GM19043 (cell line): Measurements from ENCODE around the gene HOXA10.

Experiments
- ATAC-seq: cut with Tn5 transposase; IDR thresholded peaks from one replicate; pipeline ENCODE4 v1.9.1; 2021; ENCODE audit warnings: low read depth; ENCODE audit not compliant: unreplicated experiment

HOXA10 gene

DNA sequence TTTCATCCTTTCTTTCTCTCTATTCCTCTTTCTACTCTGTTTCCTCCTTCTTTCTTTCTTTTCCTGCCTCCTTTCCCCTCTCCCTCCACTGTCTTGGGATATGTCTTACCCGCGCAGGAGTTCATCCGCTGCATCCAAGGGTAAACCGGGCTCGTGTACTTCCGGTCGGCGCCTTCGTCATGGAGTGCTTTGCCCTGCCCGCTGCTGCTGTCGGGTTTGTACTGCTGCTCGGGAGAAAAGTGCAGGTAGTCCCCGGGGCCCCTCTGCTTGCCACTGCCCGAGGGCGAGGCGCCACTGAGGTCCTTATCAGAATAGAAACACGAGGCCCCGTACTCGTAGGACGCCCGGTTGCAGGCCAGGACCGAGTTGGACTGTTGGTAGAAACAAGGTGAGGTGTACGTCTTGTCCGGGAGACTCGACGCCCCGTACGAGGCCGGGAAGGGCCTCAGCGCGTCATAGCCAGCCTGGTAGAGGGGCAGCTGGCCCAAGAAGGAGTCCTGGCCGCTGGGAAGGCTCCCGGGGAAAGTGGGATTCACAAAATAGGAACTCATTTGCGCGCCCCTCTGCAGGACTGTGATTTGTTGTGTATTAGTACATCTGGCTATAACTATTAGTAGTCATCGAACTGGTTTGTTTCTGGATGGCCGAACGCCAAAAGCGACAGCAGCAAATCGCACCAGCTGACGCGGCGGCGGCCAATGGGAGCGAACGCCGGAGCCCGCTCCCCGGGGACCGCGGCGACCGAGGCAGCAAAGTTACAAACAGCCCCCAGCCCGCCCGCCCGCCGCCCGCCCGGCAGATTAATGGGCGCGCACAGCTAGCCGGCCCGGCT is 26.7 kb downstream of the HOXA10 start, which contains the start of gene HOXA6:
Gene HOXA6, minus strand, starts transcription at position 576 of the 832 bp plus-strand sequence. Its CDS starts 25 bp downstream, at position 551.
- ATAC-seq = no peak

DNA sequence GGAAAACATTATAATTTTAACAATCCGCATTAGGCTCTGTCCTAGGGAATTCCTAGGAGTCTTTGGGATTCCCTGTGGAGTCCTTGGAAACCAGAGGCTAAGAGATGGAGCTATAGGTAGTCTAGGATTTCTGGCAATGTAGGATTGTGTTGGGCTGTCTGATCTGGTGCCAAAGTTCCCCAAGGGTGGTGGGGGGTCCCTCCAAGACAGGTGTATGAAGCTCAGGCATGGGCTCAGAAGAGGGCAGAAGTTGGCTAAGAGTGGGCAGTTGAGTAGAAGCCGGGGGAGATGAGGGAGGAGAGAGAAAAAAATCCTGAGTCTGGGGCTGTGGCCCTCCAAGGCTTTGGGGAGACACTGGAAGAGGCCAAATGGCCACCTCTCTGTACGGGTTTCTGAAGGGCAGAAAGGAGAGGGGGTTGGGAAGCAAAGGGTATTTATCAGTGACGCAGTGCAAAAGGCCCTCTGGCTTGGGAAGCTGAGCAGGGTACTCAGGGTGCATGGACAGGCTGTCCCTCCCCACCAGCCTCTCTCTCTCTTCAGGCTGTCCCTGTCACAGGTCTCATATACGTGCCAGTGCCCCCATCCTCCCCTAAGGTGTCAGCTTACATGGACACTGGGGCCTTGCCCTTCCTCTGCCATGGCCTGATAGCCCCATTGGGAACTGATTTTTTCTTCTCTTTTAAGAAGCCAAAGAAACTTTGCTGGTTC is 27.5 kb downstream of the HOXA10 start:
- ATAC-seq = no peak

DNA sequence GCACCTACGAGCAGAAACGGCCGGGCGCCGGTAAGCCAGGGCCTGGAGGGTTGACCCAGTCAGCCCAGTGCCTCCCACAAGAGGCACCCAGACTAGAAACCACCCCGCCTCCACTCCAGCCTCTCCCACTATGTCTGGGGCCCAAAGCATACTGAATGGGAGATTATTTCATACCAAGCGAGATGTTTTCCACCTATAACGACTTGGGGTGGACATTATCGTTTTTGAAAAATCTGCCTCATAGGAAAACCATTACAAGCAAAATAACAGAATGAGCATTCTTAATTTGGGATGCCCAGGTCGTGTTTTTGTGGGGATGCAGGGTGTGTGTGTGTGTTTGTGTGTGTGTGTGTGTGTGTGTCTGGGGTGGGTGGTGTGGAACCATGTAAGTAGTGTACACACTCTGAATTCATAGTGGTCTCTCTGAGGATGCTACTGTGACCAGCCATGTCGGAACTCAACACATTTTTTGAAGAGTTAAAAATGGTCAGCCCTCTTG is 28.2 kb downstream of the HOXA10 start:
- no peak for ATAC-seq

DNA sequence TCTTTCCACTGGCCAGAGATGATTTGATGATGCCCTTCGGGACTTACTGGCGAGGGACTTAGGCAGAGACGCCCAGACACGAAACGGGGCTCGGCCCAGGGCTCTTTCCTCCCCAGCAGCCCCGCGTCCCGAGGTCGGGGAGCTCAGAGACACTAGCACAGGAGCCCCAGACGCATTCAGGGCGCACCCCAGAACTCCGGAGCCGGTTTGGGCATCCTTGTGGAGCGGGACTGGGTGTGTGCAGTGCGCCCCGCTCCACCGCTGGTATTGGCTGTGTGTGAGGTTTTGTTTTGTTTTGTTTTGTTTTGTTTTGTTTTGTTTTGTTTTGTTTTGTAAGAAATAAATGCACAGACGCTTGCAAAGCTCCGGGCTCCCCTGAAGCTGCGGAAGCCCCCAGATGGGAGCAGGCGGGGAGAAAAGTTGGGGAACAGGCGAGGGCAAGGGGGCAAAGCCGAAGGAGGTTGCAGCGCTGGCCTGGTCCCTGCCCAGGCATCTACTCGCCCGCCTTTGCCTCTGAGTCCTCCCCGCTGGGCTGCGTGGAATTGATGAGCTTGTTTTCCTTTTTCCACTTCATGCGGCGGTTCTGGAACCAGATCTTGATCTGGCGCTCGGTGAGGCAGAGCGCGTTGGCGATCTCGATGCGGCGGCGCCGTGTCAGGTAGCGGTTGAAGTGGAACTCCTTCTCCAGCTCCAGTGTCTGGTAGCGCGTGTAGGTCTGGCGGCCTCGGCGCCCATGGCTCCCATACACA is 28.8 kb downstream of the HOXA10 start:
- no peak for ATAC-seq

DNA sequence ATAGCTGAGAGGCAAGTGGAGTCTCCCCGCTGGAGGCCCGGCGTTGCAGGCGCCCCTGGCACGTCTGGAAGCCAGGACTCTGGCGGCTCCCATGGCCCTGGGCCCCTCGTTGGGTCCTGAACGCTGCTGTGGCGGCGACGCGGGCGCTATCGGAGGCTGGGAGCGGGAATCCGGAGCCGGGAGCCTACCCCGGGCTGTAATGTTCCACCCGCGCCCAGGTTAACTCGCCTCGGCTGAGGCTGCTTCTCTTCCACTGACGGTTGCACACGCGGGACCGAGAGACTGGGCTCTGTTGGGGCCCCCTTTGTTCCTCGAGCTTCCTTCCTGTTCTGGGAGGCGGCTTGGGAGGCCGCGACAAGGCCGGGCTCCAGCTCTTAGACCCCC is 29.3 kb downstream of the HOXA10 start:
- ATAC-seq = no peak

DNA sequence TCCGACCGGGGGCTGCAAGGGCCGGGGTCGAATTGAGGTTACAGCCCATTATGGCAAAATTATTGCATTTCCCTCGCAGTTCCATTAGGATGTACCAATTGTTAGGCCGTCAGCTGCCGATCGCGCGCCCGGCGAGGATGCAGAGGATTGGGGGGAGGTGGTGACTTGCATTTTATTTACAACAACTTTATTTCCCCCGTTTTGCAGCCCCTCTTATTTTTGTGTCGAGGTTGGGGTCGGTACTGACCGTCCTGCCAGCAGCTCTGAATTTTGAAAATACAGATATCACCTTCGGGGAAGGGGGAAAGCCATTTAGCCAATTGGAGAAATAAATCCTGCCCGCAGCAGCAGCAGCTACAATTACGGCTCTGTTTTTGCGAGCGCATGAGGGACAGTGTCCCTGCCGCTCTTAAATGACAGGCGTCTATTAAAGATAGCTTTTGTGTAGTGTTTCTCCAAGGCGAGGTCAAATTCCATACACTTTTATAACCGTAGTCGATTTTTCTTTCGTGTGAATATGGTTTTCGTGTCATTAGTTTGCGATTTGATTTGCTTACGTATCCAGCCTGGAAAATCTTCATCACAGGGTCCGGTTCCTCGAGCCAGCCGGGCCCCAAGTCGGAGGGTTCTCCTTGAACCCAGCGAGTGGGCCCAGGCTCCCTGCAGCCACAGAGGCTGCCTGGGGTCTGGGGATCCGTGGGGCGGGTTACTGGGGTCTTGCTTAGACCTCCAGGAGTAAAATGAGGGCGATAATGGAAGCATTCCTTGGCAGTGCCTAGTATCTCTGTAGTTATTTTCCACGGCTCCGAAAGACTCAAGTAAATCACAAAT is 30.0 kb downstream of the HOXA10 start:
- no peak for ATAC-seq

DNA sequence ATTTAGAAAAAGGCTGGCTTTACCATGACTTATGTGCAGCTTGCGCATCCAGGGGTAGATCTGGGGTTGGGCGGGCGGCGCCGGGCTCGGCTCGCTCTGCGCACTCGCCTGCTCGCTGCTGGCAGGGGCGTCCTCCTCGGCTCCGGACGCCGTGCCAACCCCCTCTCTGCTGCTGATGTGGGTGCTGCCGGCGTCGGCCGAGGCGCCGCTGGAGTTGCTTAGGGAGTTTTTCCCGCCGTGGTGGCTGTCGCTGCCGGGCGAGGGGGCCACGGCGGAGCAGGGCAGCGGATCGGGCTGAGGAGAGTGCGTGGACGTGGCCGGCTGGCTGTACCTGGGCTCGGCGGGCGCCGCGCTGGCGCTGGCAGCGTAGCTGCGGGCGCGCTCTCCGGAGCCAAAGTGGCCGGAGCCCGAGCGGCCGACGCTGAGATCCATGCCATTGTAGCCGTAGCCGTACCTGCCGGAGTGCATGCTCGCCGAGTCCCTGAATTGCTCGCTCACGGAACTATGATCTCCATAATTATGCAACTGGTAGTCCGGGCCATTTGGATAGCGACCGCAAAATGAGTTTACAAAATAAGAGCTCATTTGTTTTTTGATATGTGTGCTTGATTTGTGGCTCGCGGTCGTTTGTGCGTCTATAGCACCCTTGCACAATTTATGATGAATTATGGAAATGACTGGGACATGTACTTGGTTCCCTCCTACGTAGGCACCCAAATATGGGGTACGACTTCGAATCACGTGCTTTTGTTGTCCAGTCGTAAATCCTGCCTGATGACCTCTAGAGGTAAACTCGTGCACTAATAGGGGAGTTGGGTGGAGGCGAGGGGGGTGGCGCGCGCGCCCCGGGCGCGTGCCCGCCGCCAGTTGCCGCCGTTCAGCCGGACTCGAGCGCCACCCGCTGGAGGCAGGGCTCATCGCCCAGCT is 30.8 kb downstream of the HOXA10 start, which contains the start of gene HOXA5:
Gene HOXA5, minus strand, starts transcription at position 659 of the 927 bp plus-strand sequence. Its CDS starts 74 bp downstream, at position 585.
- no peak for ATAC-seq

DNA sequence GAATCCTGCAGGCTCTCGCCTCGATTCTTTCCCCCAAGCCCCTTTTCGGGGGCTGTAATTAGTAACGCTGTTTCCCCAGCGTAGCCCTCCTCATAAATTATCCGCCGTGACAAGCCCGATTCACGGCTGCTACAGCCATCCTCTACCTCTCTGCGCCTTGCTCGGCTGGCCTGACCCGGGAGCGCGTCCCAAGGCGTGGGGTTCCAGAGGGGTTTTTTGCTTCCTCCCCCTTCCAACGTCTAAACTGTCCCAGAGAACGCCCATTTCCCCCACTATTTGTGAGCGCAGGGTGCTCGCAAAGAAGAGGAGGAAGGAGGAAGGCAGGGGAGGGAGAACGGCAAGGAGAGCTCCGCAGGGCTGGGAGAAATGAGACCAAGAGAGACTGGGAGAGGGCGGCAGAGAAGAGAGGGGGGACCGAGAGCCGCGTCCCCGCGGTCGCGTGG is 31.5 kb downstream of the HOXA10 start:
- ATAC-seq = no peak

DNA sequence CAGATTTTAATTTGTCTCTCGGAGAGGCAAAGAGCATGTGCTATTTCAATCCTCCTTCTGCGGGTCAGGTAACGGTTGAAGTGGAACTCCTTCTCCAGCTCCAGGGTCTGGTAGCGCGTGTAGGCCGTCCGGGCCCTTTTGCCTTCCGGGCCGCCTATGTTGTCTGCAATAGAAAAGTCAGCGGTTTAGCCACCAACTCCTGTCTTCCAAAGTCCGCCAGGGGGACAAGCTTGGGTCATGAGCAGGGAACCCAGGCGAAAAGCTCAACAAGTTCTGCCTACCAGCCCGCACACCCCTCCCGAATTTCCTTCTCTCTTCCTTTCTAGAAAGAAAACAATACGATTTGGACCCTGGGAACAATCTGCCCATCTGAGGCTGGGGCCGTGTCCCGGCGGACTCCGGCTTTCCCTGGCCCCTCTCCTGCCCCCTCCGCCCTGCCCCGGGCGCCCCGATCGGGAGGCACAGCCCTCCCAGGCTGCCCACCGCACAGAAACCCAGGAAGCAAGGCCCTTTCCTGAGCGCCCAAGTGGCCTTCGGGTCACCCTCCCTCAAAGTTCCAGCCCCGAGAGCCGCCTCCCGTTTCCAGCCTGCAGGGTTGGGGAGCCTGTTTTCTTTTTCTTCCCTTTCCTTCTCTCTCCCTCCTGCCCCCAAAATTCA is 32.1 kb downstream of the HOXA10 start:
- no peak for ATAC-seq

DNA sequence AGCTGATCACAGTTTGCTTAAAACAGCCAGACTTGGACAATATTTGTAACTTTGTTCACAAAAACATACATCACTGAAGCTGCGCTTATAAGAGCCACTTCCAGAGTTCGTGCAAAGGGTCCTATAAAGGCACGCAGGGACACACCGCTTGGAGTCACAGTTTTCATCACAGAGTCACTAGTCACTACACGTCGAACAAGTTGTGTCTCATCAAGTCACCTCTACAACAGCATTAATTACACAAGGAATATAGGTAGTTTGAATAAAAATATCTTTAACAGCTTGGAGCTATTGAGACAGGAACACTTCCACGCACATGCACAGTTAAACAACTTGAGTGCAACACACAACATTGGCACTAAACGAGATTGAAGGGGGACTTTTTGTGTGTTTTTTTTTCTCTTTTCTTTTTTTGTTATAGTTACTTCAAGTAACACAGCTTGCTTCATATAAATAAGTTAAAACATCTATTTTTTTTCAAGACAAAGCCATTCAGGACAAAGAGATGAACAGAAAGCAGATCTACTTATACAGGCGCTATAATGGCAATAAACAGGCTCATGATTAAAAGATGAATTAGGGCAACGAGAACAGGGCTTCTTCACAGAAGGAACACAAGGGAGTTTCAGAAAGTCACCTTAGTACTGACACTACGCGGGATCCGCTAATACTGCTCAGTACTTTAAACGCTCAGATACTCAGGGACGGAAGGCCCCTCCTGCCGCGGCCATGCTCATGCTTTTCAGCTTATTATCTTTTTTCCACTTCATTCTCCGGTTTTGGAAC is 32.8 kb downstream of the HOXA10 start:
- no peak for ATAC-seq

DNA sequence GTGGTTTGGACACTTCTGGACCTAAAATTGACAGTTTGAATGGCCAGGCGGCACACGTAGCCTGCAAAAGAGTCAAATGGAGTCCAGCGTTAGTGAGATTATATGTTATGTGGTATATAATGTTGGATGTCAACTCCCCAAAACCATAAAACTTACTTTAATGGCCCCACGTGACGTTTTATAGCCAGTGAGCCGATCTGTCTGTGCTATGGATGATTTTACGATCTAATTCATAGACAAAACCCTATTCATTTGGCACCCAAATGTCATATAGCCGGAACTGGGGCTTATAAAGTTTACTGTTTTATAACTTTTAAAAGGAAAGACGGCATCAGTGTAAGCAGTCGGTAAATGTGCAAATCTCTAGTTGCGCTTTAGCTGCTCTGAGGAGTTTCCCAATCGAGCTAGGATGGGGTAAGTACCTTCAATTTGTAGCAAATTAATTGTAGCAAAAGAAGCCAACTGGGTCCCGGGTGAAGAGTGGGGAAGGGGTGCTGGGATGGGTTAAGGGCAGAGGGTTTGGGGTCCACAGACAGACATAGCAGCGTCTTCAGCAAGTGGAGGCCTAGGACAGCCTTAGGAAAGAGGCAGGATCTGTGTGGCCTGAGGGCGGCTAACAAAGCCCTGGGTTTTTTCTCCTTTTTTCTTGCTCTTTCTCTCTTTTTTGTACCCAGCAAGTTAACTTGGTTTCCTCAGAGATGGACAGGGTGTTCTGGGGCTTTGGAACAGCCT is 33.8 kb downstream of the HOXA10 start:
- no peak for ATAC-seq

DNA sequence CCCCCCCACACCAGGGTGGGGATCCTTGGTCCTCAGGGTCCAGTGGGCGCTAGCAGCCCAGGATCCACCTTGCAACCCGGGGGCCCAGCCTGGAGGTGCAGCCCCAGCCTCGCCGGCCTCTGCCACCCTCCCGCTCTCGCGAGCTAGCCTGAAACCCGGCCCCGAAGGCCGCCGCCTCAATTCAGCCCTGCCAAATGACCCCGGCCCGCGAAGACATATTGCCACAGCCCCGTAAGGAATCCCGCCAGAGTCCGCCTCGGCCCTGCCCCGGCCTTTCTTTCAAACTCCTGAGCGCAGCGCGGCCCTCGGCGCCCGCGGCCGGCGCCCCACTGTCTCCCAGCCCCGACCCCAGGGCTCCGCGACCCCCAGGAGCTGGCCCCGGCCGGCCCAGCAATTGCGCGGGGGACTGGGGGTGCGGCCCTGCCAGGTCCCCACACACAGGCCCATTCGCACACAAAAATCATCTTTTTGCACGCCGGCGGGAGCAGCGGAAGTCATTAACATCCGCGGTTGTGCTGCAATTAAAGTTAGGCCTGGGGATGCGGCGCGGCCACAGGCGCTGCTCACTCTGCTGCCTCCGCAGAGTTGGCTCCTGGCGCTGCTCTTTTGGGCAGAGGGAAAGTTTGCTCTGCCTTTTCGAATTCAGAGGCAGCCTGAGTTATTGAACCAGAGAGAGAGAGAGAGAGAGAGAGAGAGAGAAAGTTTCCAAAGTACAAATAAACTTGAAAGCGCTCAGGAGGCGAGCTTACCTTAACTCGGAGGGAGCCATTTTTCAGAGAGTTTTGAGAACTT is 34.6 kb downstream of the HOXA10 start:
- no peak for ATAC-seq

DNA sequence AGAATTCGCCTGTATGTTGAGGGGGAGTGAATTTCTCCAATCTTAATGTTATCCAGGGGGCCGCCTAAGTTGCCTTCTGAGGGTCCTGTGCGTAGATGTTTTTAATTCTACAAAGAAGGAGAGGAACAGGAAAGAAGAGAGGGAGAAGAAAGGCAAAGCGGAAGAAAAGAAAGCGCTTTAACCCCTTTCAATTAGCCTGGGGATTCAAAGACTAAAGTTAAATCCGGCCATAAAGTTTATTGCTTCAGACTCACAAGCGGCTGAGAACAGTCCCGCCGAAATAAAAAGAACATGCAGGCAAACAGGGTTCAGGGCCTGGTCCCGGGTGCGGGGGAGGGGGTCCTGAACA is 35.2 kb downstream of the HOXA10 start:
- no peak for ATAC-seq

DNA sequence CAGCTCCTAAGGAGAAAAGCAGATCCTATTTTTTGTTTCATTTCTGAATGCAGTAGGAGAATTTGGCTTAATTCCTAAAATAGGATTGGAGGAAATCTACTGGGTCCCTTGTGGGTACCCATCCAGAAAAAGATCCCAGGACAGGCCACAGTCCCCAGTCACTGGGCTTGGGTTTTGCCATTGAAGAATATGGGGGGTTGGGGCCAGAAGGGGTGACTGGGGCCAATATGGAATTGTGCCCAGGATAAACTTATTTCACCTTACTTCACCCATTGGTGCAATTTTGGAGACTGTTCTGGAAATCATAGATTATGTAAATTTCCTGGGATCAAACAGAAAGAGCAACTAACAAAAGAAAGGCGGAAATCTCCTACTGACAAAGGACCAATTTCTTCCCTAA is 35.6 kb downstream of the HOXA10 start:
- ATAC-seq = no peak

DNA sequence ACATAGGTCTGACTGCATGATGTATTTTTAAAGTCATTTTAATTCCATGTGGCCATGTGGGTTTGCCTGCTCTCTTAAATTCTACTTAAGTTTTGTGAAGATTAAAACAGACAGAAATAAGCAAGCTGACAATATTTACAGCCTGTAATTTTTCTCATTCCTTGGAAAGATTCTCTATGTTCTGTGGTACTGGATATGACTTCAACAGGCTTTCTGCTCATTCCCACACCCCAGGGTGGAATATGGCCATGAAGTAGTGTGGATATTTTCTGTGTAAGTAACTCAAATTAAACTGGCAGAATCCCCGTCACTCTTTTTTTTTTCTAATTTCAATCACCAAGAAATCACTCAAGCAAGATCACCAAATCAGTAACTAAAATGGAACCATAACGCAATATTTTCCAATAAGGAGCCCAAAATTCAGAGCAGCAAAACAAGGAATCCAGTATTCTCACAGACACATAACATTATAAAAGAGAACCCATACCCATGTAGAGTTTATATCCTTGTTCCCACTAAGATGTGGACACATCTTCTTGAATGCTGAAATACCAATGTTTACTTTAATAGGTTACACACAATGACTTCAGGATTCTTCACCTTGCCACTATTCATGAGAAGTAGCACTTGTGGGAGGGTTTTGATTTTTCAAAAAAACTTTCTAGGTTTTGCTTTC is 36.3 kb downstream of the HOXA10 start:
- ATAC-seq = no peak

DNA sequence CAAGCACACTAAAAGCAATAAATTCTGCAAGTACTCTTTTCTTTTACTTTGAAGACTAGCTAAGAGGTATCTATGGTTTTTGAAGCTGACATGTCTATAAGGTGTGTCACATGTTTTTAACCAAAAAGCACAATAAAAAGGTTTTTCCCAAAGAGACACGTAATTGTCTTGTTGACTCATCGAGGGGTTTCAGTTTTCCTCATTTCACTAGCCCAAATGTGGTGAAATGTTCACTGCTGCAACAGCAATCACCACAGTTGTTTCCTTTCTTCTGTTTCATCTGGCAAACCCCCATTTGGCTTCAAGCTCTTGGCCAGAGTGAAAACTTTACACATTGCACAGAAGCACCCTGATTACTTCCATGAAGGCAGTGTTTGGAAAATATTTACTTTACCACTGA is 39.7 kb downstream of the HOXA10 start:
- ATAC-seq = no peak
